GM23248 (cell line): ENCODE measurements around the gene APBA3. TPM values are rescaled to one million over a fixed set of nuclear protein-coding genes. Genes with fewer than 3 reads are reported as not detected.

Experiments
- DNase-seq: peaks from one replicate; pipeline ENCODE4 v3.0.0-alpha.2; 2015
- H2AFZ ChIP-seq: fragments of 200-600 bp; sonication (generic); 2 replicates; pipeline ENCODE4 v1.6.1; 2016; ENCODE audit warnings: antibody characterized with exemption
- H3F3A ChIP-seq: fragments of 200-600 bp; sonication (generic); 2 replicates; pipeline ENCODE4 v1.6.1; 2016; ENCODE audit warnings: mild to moderate bottlenecking, antibody characterized with exemption, mixed run types; ENCODE audit not compliant: insufficient read depth
- H3K27ac ChIP-seq: fragments of 200-600 bp; sonication (generic); 2 replicates; pipeline ENCODE4 v1.5.1; 2016; ENCODE audit warnings: mild to moderate bottlenecking
- H3K27me3 ChIP-seq: fragments of 200-600 bp; sonication (generic); replicated peaks from 2 replicates; pipeline ENCODE4 v1.6.1; 2016; ENCODE audit warnings: mild to moderate bottlenecking; ENCODE audit not compliant: insufficient read depth
- H3K36me3 ChIP-seq: fragments of 200-600 bp; sonication (generic); 2 replicates; pipeline ENCODE4 v1.6.1; 2016; ENCODE audit warnings: low read depth, mild to moderate bottlenecking
- H3K4me1 ChIP-seq: fragments of 200-600 bp; sonication (generic); 2 replicates; pipeline ENCODE4 v1.6.1; 2016; ENCODE audit warnings: mild to moderate bottlenecking; ENCODE audit not compliant: insufficient read depth
- H3K4me2 ChIP-seq: fragments of 200-600 bp; sonication (generic); one replicate; pipeline ENCODE4 v1.6.1; 2016; ENCODE audit warnings: mild to moderate bottlenecking; ENCODE audit not compliant: unreplicated experiment
- H3K4me3 ChIP-seq: fragments of 200-600 bp; sonication (generic); 2 replicates; pipeline ENCODE4 v1.5.1; 2016; ENCODE audit warnings: mild to moderate bottlenecking
- H3K79me2 ChIP-seq: fragments of 200-600 bp; sonication (generic); 2 replicates; pipeline ENCODE4 v1.6.1; 2016; ENCODE audit warnings: mild to moderate bottlenecking; ENCODE audit not compliant: insufficient read depth
- H3K9ac ChIP-seq: fragments of 200-600 bp; sonication (generic); 2 replicates; pipeline ENCODE4 v1.6.1; 2016; ENCODE audit warnings: mild to moderate bottlenecking
- H3K9me2 ChIP-seq: fragments of 200-600 bp; sonication (generic); 2 replicates; pipeline ENCODE4 v1.6.1; 2016; ENCODE audit warnings: mixed run types, mild to moderate bottlenecking, moderate library complexity; ENCODE audit not compliant: insufficient read depth
- H3K9me3 ChIP-seq: fragments of 200-600 bp; sonication (generic); one replicate; pipeline ENCODE4 v1.6.1; 2017; ENCODE audit warnings: low read depth
- H4K20me1 ChIP-seq: fragments of 200-600 bp; sonication (generic); 2 replicates; pipeline ENCODE4 v1.6.0; 2016; ENCODE audit not compliant: insufficient read depth
- EZH2 ChIP-seq: fragments of 200-600 bp; sonication (generic); IDR thresholded peaks from 2 replicates; pipeline ENCODE4 v1.6.1; 2018; ENCODE audit warnings: antibody characterized with exemption, mild to moderate bottlenecking; ENCODE audit not compliant: insufficient read depth, poor library complexity, severe bottlenecking
- EZH2phosphoT487 ChIP-seq: fragments of 200-600 bp; sonication (generic); IDR thresholded peaks from 2 replicates; pipeline ENCODE4 v1.6.1; 2018; ENCODE audit warnings: antibody characterized with exemption, moderate library complexity, mild to moderate bottlenecking, low read depth; ENCODE audit not compliant: insufficient read depth
- WGBS, 2 experiments: methylation state at CpG; one replicate each; pipeline ENCODE4 v1.1.6; 2015 to 2017; ENCODE audit warnings: low lambda C conversion rate in 2 of 2, low coverage in 1 of 2; ENCODE audit errors: missing lambda C conversion rate in 2 of 2; 5-methylcytosine and 5-hydroxymethylcytosine counted together
- in situ Hi-C: fragments of 300-500 bp; cut with MboI; formaldehyde crosslinking; loops from 2 replicates; pipeline ENCODE4 v1.15.0; 2020
- polyA plus RNA-seq: library from polyadenylated mRNA; unstranded; fragments of >200 nt; fragmentation: Nextera tagmentation; extraction: Ambion mirVana; gene quantifications from 2 replicates; pipeline ENCODE4 v1.2.1, GENCODE V29; 2016
- total RNA-seq: library from RNA; depleted of rRNA; stranded (reverse); fragments of >200 nt; shearing (Covaris generic); gene quantifications from 2 replicates; pipeline ENCODE4 v1.2.3, GENCODE V29; 2014

Gene APBA3
- total and polyA plus RNA-seq, 2 experiments from 2014 or later: 16.9 to 28.3 TPM

DNA sequence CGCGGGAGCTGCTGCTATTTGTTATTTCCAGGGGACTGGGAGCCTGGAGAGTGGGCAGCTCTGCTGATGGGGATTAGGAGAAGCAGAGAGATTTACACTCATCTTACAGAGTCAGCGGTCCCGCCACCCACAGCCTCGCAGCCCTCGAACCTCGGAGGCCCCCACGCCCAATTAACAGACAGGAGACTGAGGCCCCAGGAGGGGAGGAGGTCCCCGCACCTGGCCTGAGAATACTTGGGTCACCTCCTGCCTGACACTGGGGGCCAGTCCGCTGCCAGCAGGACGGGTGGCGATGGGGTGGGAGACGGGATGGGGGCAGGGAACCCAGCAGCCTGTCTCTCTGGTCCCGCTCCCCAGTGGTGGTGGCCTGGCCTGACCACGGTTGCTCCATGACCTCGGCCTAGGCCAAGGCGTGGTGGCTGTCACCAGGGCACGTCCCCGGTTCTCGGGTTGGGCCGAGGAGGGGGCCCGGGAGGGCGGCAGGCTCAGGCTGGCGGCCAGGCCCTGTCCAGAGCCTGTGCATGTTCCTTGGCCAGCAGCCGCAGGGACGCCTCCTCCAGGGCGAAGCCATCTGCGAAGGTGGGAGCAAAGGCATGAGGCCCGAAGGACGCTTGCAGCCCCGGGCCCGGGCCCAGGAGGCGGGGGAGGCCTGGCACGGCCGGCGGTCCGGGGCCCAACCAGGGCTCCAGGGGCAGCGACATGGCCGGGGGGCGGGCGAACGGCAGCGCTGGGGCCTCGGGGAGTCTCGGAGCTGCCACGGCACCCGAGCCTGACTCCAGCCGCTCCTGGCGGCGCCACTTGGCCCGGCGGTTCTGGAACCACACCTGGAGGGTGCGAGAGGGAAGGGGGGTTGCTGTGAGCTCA is 8.9 kb upstream of the APBA3 start:
- H3K9me2 ChIP-seq: no peaks in the 10 kb centered on the region
- no peak for DNase-seq
- no peaks in the 10 kb centered on the region for H4K20me1 ChIP-seq
- no peak overlapping the region for H3K9ac ChIP-seq
- in situ Hi-C loops: no loop called here
- no peaks in the 10 kb centered on the region for H3K79me2 ChIP-seq
- WGBS, 2 experiments: 68 to 74% methylated on average over 27 to 47 of the region's 53 CpGs
- H3F3A ChIP-seq: no peaks in the 10 kb centered on the region
- H3K4me3 ChIP-seq: no peak overlapping the region
- no peak overlapping the region for H2AFZ ChIP-seq
- H3K9me3 ChIP-seq: no peaks in the 10 kb centered on the region
- H3K36me3 ChIP-seq: no peaks in the 10 kb centered on the region
- no peak overlapping the region for H3K27ac ChIP-seq
- no peak overlapping the region for H3K4me2 ChIP-seq
- H3K4me1 ChIP-seq: no peaks in the 10 kb centered on the region
- H3K27me3 ChIP-seq: no peaks in the 10 kb centered on the region
- TF ChIP-seq EZH2phosphoT487: no peak
- TF ChIP-seq EZH2: no peak

DNA sequence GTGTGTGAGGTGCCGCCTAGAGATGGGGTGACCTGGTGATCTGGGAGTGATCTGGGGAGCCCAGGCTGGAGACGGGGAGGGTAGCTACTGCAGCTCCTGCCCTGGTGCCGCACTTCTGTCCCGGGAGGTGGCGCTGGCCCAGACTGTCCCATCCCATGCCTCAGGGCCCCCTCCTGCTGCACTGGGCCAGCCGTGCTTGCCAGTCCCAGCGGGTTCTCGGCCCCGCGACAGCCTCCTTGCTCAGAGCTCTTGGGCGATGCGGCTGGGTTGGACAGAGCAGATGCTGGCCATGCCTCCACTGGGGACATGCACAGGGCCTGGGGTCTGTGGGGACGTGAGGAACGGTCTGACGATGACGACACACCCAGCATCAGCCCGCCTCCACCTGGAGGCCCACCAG is 8.0 kb upstream of the APBA3 start:
- H3K36me3 ChIP-seq: no peaks in the 10 kb centered on the region
- no peaks in the 10 kb centered on the region for H3K9me2 ChIP-seq
- no peak overlapping the region for H3K4me2 ChIP-seq
- no peaks in the 10 kb centered on the region for H3K27me3 ChIP-seq
- TF ChIP-seq EZH2 (no peak), EZH2phosphoT487 (no peak)
- WGBS, 2 experiments: 77 to 84% methylated on average over 16 of the region's 17 CpGs
- H3K4me1 ChIP-seq: no peaks in the 10 kb centered on the region
- no peak overlapping the region for H3K9ac ChIP-seq
- DNase-seq: no peak
- no peaks in the 10 kb centered on the region for H4K20me1 ChIP-seq
- H2AFZ ChIP-seq: no peak overlapping the region
- no peaks in the 10 kb centered on the region for H3K9me3 ChIP-seq
- peaks cover under 1% of the 10 kb centered on the region; the same call in 1 of the 2 replicates for H3K79me2 ChIP-seq
- H3K27ac ChIP-seq: no peak overlapping the region
- in situ Hi-C loops: no loop called here
- H3K4me3 ChIP-seq: no peak overlapping the region
- no peaks in the 10 kb centered on the region for H3F3A ChIP-seq

DNA sequence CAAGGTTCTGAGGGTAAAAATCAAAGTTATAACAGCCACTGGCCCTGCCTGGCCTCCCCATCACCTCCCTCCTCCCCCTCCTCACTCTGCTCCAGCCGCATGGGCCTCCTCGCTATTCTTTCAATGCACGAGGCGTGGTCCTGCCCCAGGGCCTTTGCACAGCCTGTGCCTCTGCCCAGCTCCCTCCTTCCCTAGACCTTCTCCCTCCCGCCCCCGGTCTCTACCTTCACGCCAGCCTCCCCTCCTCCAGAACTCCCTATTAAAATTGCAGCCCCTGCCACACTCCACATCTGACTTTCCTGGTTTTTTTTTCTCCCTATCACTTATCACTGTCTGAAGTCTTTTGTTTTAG is 7.2 kb upstream of the APBA3 start:
- no peak for DNase-seq
- WGBS, 2 experiments: 95 to 100% methylated on average over 1 to 7 of the region's 7 CpGs
- no peaks in the 10 kb centered on the region for H3K9me3 ChIP-seq
- no peak overlapping the region for H3K9ac ChIP-seq
- TF ChIP-seq EZH2: no peak
- no peak for TF ChIP-seq EZH2phosphoT487
- H3K36me3 ChIP-seq: no peaks in the 10 kb centered on the region
- H3K4me1 ChIP-seq: no peaks in the 10 kb centered on the region
- H3K4me2 ChIP-seq: no peak overlapping the region
- peaks cover 8% of the 10 kb centered on the region for H3K79me2 ChIP-seq
- no peaks in the 10 kb centered on the region for H4K20me1 ChIP-seq
- H3K4me3 ChIP-seq: no peak overlapping the region
- in situ Hi-C loops: no loop called here
- H3K27ac ChIP-seq: no peak overlapping the region
- no peaks in the 10 kb centered on the region for H3K27me3 ChIP-seq
- no peak overlapping the region for H2AFZ ChIP-seq
- H3F3A ChIP-seq: no peaks in the 10 kb centered on the region
- no peaks in the 10 kb centered on the region for H3K9me2 ChIP-seq

DNA sequence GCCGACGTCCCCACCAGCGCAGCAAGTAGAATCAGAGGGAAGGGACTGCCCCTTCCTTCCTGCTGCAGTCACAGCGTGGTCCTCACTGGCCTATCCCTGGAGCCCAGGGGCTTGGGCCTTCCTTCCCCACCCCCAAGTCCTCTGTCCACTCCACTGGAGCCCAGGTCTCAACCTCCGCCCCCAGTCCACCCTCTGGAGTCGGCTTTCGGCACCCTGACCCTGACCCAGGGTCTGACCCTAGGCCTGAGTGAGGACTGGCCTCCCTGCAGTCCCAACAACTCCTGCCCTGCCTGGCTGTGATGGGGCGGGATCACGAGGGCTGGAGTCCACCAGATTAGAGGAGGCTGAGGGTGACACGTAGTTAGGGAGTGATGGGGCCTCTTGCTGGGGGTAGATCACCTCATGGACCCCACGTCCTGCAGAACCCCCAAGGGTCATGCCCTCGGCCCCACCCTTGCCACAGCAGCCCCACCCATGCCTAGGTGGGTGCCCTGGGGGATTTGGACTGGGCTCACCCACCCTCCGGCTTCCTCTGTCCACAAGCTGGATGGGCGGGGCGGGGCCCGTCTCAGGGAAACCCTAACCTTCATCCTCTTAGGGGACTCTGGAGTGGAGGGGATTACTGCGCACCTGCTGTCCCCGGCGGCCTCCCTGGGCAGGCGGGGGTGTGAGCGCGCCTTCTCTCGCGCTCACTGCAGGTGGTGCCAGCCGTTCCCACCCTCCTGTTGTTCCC is 6.7 kb upstream of the APBA3 start:
- no peaks in the 10 kb centered on the region for H3K36me3 ChIP-seq
- no peaks in the 10 kb centered on the region for H3F3A ChIP-seq
- H3K4me2 ChIP-seq: no peak overlapping the region
- H3K27ac ChIP-seq: no peak overlapping the region
- no peak overlapping the region for H2AFZ ChIP-seq
- no peaks in the 10 kb centered on the region for H3K27me3 ChIP-seq
- no peaks in the 10 kb centered on the region for H4K20me1 ChIP-seq
- no peaks in the 10 kb centered on the region for H3K9me2 ChIP-seq
- no peak overlapping the region for H3K9ac ChIP-seq
- H3K4me1 ChIP-seq: 0 out of 2 replicates have a peak, but pooled peaks cover 3% of the 10 kb centered on the region
- peaks cover 14% of the 10 kb centered on the region for H3K79me2 ChIP-seq
- no peak overlapping the region for H3K4me3 ChIP-seq
- in situ Hi-C loops: no loop called here
- H3K9me3 ChIP-seq: no peaks in the 10 kb centered on the region
- 90 to 91% methylated on average over 22 to 25 of the region's 25 CpGs for WGBS, 2 experiments
- TF ChIP-seq EZH2phosphoT487 (no peak), EZH2 (no peak)
- no peak for DNase-seq
